HG02973 (cell line): ENCODE results near the gene B3GNT3.
A peak's percentile ranks its signal among the peaks of the same experiment; 100 is the strongest.

Experiments
- ATAC-seq: cut with Tn5 transposase; IDR thresholded peaks from one replicate; pipeline ENCODE4 v1.9.1; 2021; ENCODE audit warnings: moderate library complexity; ENCODE audit not compliant: unreplicated experiment

B3GNT3 gene

GRCh38 chr19:17831419-17831888, 36.5 kb downstream of the B3GNT3 start:
- no peak for ATAC-seq

DNA sequence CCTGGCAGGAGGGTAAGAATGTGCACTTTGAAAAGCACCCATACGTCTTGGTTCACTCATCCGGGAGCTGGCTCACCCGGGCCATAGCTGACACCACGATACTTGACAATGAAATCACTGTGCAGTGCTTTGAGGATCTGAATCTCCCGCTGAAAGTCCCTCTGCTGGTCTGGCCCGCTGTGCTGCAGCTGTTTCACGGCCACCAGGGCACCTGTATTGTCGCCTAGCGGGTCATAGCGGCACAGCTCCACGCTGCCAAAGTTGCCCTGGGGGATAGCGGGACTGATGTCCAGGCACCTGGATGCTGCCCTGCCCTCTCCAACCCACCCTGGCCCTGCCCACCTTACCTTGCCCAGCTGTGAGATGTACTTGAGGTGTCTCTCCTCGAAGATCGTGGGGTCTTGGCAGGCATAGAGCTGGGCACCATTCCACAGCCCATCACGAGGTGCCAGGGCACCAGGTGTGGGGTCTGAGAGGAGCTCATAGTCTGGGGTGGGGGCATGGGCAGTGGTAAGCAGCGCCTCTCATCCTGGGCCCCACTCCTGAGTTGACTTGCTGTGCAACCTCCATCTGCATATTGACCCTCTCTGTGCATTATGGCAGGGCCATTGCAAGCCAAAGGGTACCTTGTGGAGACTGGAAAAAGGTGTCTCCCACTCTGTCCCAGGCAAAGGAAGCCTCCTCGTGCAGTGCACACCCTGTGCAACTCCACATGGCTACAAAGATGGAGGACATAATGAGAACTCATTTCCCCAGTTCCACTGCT, 37.7 kb downstream of the B3GNT3 start:
- ATAC-seq = no peak

DNA sequence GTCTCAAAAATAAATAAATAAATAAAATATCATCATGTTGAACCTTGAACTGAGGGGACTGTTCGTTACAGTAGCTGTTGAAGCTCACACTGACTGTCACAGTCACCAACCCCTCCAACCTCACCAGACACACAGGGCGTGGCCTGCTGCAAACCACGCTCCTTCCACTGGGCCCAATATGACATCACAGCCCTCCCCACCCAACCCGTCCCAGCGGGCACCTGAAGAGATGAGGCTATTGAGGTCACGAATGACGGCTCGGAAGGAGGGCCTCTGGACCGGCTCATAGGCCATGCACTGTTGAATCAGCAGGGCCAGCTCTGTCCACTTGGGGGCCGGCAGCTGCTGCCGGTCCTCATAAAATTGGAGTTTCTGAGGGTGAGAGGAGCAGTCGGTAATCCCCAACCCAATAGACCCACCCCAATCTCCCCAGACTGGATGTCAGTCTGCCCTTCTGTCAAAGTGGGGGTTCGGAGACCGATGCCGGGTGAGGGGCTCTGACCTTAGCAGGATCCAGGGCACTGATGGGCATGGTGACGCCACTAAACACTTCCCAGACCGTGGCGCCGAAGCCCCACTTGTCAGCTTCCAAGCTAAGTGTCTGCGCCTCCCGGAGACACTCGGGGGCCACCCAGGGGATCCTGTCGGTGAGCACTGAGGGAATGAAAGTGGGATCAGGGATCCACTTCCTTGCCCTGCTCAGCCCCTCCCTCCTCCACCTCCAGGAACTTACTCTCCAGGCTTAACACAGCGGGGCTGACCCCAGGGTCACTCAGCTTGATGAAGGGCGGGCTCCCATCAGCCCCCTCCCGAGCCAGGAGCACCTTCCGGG, 39.6 kb downstream of the B3GNT3 start:
- no peak for ATAC-seq

DNA sequence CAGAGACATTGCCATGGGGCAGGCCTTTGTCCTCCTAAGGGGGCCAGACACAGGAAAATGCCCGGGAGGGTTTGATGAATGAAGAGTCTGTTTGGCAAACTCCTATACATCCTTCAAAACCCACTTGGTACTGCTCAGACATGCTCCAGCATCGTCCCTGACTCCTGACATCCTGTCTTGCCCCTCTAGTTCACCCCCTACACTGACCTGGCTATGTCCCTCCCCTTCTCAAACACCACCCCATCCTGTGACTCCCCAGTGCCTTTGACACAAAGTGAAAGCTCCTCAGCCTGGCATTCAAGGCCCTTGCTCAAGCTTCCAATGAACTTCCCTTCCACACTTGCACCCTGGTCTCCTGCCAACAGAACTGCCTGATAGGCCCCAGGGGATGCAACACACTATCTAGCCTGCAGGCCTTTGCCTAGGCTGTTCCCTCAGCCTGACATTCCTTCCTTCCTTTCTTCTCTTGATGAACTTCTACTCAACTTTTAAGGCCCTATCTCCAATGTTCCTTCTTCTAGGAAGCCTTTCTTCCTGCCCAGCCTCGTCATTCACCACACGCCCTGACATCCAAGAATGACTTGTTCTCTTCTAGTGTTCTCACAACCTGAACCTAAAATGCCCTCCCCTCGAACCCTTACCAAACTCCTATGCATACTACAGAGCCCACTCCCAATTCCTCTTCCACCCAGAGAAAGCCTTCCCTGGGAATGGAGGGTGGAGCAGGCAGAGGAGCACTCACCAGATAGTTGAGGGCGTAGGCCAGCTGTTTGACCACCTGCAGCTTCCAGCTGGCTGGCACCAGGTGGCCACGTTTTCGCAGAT, 40.5 kb downstream of the B3GNT3 start:
- ATAC-seq = no peak

DNA sequence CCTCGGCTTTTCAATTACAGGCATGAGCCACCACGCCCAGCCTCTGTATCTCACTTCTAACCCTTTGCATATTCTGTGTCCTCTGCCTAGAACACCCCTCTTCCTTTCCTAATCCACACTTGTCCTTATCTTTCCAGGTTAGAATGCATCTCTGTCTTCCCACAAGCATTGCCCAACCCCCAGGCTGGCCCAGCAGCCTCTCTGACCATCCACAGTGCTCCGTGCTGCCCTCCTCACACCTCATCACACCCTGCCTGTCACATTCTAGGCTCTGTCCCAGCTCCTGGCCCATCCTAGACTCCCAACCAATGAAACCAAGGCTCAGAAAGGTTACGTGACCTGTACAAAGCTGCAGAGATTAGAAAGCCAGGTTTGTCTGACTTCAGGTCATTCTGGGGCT, 41.6 kb downstream of the B3GNT3 start:
- no peak for ATAC-seq

GRCh38 chr19:17837972-17838371, 43.0 kb downstream of the B3GNT3 start:
- ATAC-seq = no peak

GRCh38 chr19:17840019-17840418, 45.1 kb downstream of the B3GNT3 start:
- ATAC-seq = no peak

GRCh38 chr19:17841371-17841809, 46.5 kb downstream of the B3GNT3 start:
- no peak for ATAC-seq

GRCh38 chr19:17841810-17842662, 47.1 kb downstream of the B3GNT3 start:
- ATAC-seq = no peak

- ATAC-seq = no peak
Observed at GRCh38 chr19:17842663-17843291, 47.8 kb downstream of the B3GNT3 start.

- ATAC-seq = no peak
Observed at GRCh38 chr19:17843292-17843827, 48.4 kb downstream of the B3GNT3 start.

DNA sequence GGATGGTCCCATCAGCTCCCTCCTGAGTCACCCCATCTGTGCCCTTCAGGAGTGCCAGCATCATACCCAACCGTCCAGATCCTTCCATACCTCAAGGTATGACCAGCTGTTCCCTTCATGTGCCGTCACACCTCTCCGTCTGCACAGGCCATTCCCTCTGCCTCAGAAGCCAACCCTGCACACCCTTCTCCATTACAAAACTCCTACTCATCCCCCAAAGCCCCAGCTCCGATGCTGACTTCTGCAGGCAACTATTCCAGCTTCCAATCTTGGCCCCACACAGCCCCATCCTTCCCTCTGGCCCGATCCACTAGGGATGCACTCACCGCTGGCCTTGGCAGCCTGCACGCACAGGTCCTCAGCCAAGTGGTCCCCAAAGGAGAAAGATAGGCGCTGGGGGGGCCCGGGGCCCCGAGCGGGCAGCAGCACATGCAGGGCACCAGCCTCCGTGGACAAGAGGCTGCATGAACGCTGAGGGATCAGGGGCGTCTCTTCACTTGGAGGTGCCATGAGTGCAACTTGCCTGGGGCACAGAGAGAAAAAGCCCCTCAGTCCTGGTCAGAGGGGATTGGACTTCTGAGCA, 49.1 kb downstream of the B3GNT3 start:
- ATAC-seq = no peak

DNA sequence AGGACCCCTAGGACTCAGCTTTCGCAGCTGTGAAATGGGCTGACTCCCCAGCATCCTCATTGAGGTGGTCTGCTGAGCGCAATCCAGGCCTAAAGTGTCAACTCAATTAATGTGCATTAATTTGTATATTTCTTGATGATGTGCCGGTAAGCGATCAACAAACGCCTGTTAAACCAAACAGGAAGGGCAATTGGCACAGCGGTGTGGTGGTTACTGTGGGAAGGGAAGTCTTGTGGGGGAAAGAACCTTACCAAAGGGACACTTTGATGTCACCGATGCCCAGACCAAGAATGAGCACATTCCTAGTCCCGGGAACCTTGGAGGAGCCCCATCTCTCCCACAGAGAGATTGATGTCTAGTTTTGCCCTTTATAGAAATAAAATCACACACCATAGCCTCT, 51.2 kb downstream of the B3GNT3 start:
- ATAC-seq = no peak

GRCh38 chr19:17847538-17848366, 52.8 kb downstream of the B3GNT3 start, which contains the start of gene JAK3:
JAK3 (minus strand) TSS chr19:17847982; CDS start chr19:17844417, 3,565 bp downstream.
- ATAC-seq = peak; percentile 52

GRCh38 chr19:17848595-17849292, 53.8 kb downstream of the B3GNT3 start:
- ATAC-seq = no peak

GRCh38 chr19:17854061-17854460, 59.1 kb downstream of the B3GNT3 start:
- no peak for ATAC-seq
